Measurements from ENCODE around the gene PTPRJ. TPM values are rescaled to one million over a fixed set of nuclear protein-coding genes. Genes with fewer than 3 reads are reported as not detected.

PTPRJ gene
- total and polyA plus RNA-seq, 2 donors (not counting 3 experiments of a cell fraction or from before 2014, with no cell fraction given): 3.1 to 7.7 TPM

DNA sequence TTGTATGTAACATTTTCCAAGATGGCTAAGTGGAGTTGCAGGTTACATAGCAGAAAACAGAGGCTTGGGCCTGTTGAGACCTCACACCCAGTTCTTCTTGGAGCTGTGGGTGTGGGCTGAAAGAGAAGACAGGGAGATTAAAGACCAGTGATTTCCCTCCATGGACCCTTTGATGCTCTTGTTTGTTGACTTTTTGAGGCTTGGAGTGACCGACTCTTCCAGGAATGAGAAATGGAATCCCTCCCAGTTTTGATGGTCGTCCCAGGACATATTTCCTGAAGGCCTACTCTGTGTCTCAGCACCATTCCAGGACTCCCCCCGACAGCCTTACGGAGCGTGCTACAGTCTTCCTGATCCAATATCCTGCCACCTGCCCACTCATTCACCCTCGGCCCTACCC lies 96.9 kb downstream of the PTPRJ start:
- POLR2A ChIA-PET: no interaction called here
- Histone ChIP-seq H3K4me2 (ENCODE audit: insufficient read depth, low read length) (no peak overlapping the region), H3K27ac (ENCODE audit: insufficient read depth, low read depth, low read length) (no peak overlapping the region), H3K9me1 (replicated peaks; ENCODE audit: control insufficient read depth, extremely low read depth, insufficient read depth, low read length) (no peaks in the 10 kb centered on the region), H2AFZ (ENCODE audit: low read depth, low read length) (no peak overlapping the region), H3K9ac (replicated peaks; ENCODE audit: extremely low read depth, insufficient read depth, low read length) (no peak overlapping the region), H3K4me3 (replicated peaks in 1 of 3; ENCODE audit: insufficient read depth in 1 of 3, low read depth in 1 of 3, low read length in 3 of 3) (no peak overlapping the region), H3K27me3 (ENCODE audit: control insufficient read depth in 2 of 2, insufficient read depth in 2 of 2, low read length in 2 of 2) (no peaks in the 10 kb centered on the region), H3K4me1 (ENCODE audit: control insufficient read depth, extremely low read depth, insufficient read depth, low read length) (peaks cover 8% of the 10 kb centered on the region), H3K36me3 (ENCODE audit: control insufficient read depth in 2 of 2, extremely low read depth in 1 of 2, insufficient read depth in 2 of 2, low read length in 2 of 2) (no peaks in the 10 kb centered on the region), H3K9me3 (replicated peaks; ENCODE audit: control insufficient read depth, insufficient read depth, low read length) (no peaks in the 10 kb centered on the region), H3K79me2 (ENCODE audit: control insufficient read depth, insufficient read depth, low read length) (no peaks in the 10 kb centered on the region), H4K20me1 (replicated peaks; ENCODE audit: control insufficient read depth, extremely low read depth, insufficient read depth, low read length) (no peaks in the 10 kb centered on the region)
- TF ChIP-seq, protein P1, sequence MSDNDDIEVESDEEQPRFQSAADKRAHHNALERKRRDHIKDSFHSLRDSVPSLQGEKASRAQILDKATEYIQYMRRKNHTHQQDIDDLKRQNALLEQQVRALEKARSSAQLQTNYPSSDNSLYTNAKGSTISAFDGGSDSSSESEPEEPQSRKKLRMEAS (IDR thresholded peaks at IDR 0.05; ENCODE audit: insufficient read depth, insufficient read length): no peak
- TF ChIP-seq, protein P2, sequence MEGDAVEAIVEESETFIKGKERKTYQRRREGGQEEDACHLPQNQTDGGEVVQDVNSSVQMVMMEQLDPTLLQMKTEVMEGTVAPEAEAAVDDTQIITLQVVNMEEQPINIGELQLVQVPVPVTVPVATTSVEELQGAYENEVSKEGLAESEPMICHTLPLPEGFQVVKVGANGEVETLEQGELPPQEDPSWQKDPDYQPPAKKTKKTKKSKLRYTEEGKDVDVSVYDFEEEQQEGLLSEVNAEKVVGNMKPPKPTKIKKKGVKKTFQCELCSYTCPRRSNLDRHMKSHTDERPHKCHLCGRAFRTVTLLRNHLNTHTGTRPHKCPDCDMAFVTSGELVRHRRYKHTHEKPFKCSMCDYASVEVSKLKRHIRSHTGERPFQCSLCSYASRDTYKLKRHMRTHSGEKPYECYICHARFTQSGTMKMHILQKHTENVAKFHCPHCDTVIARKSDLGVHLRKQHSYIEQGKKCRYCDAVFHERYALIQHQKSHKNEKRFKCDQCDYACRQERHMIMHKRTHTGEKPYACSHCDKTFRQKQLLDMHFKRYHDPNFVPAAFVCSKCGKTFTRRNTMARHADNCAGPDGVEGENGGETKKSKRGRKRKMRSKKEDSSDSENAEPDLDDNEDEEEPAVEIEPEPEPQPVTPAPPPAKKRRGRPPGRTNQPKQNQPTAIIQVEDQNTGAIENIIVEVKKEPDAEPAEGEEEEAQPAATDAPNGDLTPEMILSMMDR (IDR thresholded peaks at IDR 0.05; ENCODE audit: extremely low read depth in 1 of 2, insufficient read depth in 1 of 2, low read depth in 1 of 2, low read length in 2 of 2): no peak
- no peak for TF ChIP-seq JUN (IDR thresholded peaks at IDR 0.05; ENCODE audit: borderline replicate concordance, insufficient read depth, insufficient read length, low read depth)
- TF ChIP-seq GATA2 (IDR thresholded peaks at IDR 0.05; ENCODE audit: insufficient read depth, insufficient read length, low read depth, low read length): no peak
- TF ChIP-seq EZH2 (IDR thresholded peaks at IDR 0.05; ENCODE audit: borderline replicate concordance, low read depth, low read length, severe bottlenecking): no peak
- no peak for TF ChIP-seq POLR2A (IDR thresholded peaks at IDR 0.05; ENCODE audit: low read depth, low read length)
- TF ChIP-seq POLR2AphosphoS5 (IDR thresholded peaks at IDR 0.05; ENCODE audit: insufficient read depth, low read depth, low read length): no peak
- TF ChIP-seq MYC (IDR thresholded peaks at IDR 0.05; ENCODE audit: low read depth, low read length): no peak
- TF ChIP-seq FOS (IDR thresholded peaks at IDR 0.05; ENCODE audit: borderline replicate concordance, insufficient read depth, low read length): no peak
- dilution Hi-C loops (cut with MboI; ENCODE audit: extremely low pct_ligation_motif_present, low sequenced_read_pairs): no loop called here
- BruUV-seq (replicated peaks): no TSS peak
- CTCF ChIA-PET: interaction anchor here (1.4 kb wide), 1 partner anchor 32 kb away, joined by 4 read pairs; no protein-coding TSS in a partner anchor
- intact Hi-C loops (cut with micrococcal nuclease): no loop called here
- DNase-seq (ENCODE audit: low read depth, low spot score) (no peak), FAIRE-seq (no peak)

Data from endothelial cell of umbilical vein (primary cell).